ENCODE results near the gene TAF4. TPM values are rescaled to one million over a fixed set of nuclear protein-coding genes. Genes with fewer than 3 reads are reported as not detected.

The TAF4 gene
- total RNA-seq, 1 donor from 2014 or later: 2.6 TPM

DNA sequence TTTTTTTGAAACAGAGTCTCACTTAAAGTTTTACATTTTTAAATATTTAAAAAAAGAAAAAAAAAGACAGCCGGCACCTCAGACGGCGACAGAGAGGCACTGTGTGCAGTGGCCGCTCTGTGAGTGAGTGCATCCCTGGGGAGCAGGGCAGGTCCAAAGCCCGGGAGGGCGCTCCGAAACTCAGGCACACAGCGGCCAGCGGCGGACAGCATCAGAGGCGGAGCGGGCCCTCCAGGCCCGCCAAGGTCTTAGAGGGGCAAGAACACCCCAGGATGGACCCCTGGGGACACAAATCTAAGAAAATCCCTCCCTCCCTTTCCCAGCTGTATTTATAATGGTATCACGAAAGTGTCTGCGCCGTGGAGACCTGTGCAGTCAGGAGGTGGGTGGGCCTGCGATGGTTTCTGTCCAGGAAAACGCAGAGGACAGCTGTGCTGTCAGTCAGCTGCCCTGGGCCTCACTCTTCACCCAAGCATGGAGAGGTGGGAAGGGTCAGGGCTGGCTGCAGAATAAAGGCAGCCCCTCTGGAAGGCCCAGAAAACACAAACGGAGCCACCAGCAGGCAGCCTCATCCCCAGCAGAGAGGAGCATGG is 43.8 kb downstream of the TAF4 start:
- DNase-seq (ENCODE audit: low read depth in 2 of 2): no peak

DNA sequence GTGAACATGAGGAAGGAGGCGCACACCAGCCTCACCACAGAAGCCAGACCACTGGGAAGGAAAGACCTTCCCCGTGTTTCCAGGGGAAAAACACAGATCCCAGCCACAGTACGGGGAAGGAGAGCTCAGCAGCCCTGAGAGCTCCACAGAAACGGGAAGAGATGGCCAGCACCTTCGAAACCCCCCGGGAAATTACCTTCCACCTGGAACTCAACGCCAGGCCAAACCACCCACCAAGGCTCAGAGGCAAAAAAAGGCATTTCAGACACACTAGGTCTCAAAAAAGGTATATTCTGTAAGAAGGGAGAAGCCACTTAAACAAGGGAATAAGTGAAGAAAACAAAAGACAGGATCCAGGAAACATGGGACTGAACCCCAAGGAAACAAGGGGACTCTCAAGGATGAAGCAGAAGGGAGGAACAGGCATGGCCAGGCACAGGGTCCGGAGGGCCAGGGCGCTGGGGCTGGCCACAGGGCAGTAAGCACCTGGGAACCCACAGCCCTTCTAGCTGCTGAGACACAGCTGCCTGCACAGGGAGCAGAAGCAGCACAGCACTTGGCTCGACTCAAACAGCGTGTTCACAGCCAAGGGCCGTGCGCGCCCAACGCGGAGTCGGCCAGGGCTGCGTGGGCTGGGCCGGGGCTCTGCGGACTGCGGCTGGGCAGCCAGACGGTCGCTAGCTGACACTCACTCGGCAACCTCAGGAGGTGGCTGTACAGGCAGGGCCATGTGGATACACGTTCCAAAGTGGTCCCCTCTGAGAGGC is 44.6 kb downstream of the TAF4 start:
- DNase-seq (ENCODE audit: low read depth in 2 of 2): no peak

DNA sequence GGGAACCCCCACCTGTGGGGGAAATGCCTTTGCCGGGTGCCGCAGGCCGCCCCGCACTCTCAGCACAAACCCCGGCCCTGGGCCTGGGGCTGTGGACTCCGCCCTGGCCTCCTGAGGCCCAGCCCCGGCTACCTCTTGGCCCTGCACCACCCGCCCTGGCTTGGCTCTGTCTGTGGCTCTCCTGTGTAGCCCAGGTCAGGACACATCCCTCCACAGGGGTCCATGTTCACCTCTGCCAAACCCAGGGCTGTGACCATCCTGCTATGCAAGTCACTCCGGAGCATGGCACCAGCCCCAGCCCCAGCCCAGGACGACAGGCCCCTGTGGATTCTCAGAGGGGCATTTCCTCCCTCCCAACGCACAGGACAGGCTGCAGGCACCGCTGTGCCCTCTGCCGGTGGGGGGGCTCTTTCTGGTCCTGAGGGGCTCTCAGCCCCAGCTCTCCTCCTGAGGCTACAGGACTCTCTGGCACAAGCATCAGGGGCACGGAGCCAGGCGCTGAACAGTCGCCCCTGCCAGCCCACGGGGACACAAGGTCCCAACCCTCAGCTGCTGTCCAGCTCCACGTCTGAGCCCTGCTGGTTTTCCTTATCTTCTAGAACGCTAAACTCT is 45.7 kb downstream of the TAF4 start:
- no peak for DNase-seq (ENCODE audit: low read depth in 2 of 2)

DNA sequence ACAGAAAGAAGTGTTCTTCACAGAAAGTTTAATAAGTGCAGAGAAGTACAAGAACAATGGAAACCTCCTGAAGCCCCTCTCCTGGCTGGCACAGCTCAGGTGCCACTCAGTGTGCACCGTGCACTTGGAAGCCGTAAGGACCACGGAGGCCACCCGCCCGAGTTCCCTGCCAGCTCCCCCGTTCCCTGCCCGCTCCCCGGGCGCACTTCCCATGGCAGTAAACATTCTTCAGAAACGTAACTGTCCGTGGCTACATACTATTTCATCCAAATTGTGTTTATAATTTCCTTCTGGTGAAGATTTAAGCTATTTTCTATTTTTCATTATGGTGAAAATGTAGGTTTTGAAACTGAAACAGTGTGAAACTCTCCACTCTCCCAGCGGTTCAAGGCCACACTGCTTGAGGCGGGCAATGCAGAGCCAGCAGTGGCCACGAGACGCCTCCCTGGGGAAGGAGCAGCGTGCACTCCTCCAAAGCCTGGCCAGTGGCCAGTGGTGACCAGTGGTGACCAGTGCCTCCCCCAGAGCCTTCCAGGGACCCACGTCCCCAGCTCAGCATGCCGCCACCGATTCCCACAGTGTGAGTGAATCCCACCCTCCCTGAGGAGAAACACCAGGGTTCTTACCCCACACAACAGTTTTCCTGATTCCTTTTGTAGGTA is 46.4 kb downstream of the TAF4 start:
- DNase-seq (ENCODE audit: low read depth in 2 of 2): no peak

DNA sequence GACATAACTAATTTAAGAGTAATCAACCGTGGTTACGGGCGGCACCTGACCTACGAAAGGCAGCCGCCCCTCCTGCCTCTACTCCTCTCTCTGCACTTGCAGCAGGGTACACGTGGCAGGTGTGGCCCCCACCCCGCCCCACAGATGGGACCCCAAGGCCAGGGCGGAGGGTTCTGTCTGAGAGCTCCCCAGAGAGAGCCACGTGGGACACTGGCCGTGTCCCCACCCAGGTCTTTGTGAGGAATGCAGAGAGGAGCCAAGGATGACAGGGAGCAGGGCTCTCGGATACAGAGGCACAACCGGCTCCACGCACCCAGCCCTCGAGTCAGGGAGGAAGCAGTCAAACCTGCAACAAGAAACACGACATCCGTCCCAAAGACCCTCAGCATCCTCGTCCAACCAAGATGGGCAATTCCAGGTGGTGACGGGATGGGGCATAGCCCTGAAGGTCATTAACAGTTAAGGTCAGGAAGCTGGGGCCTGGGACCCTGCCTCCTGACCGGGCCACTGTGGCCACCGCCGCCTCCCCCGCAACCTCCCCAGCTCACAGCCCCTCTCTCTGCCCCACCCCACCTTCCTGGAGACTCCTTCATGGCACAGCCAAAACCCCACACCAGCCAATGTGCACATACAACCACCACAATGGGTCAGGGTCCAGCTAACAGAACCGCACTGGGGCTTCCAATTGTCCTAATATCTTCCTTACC is 47.1 kb downstream of the TAF4 start:
- no peak for DNase-seq (ENCODE audit: low read depth in 2 of 2)

DNA sequence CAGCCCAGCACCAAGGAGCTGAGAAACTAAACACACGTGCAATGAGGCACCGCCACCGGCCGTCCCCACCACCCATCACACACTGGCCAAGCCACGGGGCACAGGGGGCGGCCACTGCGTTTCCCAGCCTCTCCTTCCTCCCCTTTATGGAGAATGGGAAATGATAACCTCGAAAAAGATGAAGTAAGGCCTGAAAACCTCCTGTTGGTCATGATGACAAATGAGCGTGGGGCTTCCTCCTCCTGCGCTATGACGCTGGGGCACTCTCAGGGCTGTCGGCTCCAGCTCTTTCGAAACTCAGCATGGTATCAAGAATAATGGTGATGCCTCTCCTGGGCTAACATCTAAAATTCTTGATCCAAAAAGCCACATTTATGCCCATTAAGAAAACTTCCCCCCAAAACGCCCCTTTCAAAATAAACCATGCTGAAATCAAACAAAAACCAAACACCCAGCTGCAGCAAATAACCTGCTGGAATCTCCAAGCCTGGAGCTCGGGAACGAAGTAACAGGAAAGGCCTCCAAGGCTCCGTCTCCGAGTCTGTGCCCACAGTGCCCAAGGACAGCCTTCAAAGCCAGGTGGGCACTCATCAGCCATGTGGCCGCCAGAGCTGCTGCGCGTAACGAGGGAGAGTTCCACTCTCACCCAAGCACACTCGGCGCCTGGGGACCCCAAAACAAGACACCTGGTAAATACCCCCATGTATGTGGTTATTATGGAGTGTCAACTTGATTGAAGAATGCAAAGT is 50.0 kb downstream of the TAF4 start:
- DNase-seq (ENCODE audit: low read depth in 2 of 2): no peak

DNA sequence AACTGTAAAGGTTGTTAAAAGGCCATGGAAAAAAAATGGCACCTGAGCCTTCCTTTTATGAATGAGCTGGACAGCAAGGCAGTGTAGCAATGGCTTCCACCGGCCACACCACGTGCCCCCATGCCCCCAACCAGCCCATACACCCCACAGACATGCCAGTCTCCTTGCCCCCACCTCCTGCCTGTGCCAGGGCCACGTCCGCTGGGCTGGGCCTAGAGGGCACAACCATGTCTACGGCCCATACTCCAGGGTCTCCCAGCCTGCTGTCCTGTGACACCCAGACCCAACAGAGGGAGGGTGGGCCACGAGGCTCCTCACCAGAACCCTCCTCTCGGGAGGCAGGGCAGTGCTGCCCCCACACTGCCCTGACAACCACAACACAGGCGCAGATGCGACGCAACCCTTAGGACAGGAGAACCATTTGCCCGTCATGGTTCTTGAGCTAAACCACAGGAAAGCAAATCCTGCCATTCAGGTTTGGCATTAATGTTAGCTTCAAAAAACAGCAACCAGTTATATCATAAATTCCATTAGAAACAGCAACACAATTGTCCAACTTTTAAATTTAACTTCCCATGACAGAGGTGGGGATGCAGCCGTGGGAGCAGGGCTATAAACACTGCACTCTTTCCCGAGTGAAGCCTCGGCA is 50.7 kb downstream of the TAF4 start:
- DNase-seq (ENCODE audit: low read depth in 2 of 2): no peak

DNA sequence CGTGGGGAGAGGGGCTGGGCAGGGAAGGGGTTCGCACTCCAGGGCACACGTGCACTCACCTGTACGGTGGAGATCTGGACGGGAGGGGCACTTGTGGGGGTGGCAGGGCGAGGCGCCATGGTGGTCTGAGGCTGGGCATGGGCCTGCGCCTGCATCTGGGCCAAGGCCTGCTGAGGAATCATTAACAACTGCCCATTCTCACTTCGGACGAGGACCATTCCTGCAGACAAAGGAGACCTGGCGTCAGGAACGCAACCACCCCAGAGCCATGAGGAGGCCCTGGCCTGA is 51.2 kb downstream of the TAF4 start:
- no peak for DNase-seq (ENCODE audit: low read depth in 2 of 2)

DNA sequence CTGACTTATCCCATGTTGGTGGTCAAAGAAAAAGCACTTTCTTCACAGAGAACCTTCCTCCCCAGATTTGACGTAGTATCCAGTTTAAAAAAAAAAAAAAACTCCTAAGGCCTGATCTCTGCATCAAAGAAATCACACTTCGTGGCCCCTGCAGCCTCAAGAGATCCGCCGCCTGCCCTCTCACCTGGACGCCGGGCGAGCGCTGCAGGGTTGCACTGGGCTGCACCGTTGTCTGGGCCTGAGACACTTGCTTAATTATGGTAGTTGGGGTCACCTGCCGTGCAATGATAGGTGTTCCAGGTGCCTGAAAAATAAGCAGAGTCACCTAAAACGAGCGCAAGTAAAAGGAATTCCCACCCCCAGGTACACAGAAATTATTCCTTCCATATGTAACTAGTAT is 53.0 kb downstream of the TAF4 start:
- DNase-seq (ENCODE audit: low read depth in 2 of 2): no peak

DNA sequence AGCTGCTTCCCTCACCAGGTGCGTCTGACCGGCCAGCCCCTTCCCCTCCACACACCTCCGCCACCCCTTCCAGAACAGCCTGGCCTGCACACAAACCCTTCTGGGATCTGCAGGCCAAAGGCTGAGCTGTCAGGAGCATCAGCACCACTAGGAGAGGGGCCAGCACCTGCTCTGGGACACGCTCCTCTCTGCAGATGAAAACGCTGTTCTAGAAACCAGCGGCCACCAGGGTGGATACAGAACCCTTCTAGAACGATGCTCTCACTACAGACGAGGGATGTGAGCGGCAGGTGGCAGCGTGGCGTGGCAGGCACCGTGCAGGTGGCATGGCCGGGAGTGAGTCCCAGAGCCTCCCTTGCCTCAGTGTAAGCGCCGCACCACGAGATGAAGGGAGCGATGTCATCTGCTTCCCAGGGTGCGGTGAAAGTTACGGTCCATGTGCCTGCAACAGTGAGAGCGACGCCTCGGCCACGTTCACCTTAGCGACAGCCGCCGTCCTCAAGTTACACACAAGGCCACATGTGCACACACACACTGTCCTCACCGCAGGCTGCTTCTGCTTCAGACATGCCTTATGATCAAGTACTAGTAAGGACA is 53.6 kb downstream of the TAF4 start:
- no peak for DNase-seq (ENCODE audit: low read depth in 2 of 2)

DNA sequence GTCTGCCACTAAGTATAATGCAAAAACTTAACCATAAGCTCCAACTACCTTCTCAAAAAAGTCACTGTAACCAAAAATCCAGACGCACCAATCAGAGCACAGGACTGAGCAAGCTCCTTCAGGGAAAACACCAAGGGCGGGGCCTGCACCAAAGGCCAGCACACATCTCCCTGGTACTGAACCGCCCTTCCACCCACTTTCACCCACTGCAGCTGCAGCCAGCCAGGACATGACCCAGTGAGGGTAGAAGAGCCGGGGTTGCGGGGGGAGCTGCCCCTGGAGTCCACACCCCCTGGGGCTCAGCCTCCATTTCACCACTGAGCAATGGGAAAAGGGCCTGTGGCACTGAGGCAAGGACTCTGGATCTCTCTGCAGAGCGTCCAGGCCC is 54.3 kb downstream of the TAF4 start:
- no peak for DNase-seq (ENCODE audit: low read depth in 2 of 2)

DNA sequence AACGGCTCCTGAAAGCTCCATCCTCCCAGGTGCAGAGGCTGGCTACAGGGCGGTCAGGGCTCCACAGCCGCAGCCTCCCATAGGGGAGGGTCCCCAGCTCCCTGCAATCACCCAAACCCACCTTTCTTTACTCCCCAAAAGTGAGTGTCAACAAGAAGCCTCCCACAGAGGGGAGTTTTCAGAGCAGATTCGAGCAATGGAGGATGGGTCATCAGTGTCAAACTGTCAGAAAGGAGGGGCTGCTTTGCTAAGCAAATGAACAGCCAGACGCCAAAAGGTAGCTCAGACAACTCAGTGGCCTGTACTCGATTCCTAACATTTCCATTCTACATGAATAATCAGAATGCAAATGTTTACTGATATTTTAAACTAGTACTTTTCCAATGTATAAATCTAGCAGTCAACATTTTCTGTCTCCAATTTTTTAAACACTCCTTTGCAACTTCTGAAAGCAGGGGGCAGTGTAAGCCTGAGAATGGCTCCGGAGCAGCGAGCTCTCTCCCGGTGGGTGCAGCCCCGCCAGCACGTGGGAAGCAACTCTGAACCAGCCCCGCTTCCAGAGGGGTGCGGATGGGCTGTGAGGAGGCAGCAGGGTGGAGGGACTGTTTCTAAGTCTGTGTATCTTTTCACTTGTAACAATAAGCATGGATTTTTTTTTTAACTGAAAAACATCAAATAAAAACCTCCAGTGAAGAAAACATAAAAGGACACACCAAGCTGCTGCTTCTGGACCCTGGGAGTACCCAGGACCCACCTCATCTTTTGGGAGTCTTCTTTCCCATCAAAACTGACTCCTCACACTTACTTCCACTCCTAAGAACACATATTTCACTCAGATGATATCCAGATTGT is 54.9 kb downstream of the TAF4 start:
- peak; percentile 60 to 78 for DNase-seq (ENCODE audit: low read depth in 2 of 2)

DNA sequence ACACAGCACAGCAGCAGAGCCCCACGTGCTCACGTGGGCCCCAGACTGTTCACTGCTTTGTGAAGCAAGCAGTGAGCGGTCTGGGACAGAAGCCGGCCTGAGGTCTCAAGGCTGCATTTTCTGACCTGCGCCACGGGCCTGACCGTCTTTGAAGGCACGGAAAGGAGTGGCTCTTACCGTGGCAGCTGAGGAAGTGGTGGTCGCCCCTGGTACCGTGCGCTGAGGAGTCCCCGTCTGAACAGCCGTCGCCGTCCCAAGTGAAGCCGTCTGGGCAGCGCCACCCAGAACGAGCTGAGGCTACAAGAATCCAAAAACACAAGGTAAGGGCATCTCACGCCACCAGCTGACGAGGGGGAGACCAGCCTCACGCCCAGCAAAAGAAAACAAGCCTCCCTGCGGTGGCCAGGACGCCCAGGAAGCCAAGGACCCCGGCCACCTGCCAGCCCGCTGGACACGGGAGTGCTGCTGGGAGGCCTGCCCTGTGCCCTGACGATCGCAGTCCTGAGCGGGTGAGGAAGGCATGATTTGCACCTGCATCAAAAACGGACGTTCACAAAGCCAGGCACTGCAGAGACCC is 55.7 kb downstream of the TAF4 start:
- DNase-seq (ENCODE audit: low read depth in 2 of 2): no peak

DNA sequence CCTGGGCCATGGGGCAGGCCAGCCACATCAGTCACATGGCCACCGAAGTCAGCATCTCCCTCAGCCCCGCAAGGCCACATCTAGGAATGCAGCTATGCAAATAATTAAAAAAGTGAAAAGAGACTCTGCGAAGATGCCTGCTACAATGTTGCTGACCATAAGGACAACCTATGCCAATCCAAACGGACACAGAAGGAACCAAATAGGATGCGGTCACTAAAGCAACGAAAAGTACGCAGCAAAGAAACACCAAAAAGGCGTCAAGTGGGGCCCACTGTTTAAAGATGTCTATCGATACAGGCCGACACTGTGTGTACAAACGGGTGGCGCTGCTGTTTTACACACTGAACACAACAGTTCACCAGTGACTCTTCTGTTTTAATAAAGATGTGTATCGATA is 56.4 kb downstream of the TAF4 start:
- no peak for DNase-seq (ENCODE audit: low read depth in 2 of 2)

DNA sequence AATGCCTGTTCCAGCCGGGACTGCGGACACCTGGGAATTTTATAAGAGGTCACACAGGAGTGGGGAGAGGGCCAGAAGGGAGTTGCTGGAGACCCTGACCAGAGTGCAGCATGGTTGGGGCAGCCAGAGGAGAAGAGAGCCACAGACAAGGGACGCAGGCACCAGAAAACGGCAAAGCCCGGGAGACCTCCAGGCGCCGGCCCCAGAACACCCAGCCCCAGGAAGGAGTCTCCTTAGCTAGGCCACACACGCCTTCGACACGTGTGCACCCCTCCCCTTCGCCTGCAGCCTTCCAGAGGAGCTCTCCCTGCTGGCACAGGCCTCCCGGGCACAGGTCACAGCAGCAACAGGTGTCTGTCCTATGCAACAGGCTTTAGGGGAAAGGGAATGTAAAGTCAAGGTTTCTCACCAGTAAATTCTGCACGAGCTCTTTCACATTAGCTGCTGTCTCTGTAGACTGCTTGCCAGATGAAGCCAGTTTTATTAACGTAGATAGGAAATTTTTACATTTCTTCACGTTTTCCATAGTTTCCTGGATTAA is 57.0 kb downstream of the TAF4 start:
- DNase-seq (ENCODE audit: low read depth in 2 of 2): no peak

DNA sequence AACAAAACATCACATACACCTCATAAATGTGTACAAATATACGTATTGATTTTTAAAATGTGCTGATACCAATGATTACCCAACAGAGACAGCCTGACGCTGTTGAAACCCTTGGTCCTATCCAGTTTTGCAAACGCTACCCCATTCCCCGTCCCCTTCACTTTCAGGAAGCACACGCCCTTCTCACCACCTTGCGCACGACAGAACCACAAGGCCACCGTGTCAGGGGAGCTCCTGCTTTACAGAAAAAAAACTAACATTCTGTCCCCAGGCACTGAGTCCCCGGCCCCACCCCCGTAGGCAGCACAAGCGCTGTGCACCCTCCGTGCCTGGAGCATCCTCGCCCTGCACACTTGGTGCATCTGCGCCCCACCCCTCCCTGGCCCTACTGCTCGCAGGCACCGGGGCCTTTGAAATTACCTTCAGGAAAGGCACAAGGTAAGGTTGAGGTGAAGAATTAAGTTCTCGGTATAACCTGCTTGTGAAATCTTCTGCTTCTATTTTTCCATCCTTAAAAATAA is 58.5 kb downstream of the TAF4 start:
- no peak for DNase-seq (ENCODE audit: low read depth in 2 of 2)

DNA sequence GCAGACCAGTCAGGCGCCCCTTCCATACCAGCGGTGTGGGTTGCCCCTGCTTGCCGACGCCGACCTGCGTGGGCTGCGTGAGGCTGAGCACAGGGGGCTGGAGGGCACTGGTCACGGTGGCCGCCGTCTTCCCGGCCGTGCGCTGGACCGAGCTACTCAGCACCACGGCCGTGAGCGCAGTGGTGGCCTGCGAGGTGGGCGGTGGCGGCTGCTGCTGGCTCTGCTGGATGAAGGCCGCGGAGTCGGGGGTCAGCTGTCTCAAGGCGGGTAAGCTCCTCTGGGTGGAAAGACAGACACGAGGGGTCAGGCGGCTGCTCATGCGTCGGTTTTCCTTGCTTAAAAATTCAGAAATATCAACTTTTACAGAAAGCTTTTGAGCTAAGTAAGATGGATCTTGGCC is 59.2 kb downstream of the TAF4 start:
- DNase-seq (ENCODE audit: low read depth in 2 of 2): no peak

DNA sequence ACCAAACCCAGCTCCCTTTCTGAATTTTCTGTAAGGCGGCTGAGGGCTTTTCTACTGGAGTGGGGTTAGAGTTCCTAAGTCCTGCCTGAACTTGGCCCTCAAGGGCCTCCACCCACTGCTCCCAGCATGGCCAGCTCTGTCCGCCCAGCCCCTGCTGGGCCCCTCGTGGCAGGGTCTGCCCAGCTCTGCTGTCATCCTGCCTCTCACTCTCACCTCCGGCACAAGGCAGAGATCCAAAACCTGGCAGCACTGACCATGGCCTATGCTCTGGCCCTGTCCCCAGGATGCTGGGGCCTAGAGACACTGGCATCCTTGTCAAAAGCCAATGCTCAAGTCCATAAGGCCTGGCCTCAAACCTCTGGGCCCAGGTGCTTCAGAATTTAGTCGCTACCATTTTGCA is 61.1 kb downstream of the TAF4 start:
- DNase-seq (ENCODE audit: low read depth in 2 of 2): no peak

All from lung microvascular endothelial cell (primary cell).